Hindlimb muscle (tissue), 1 donor: ENCODE measurements around the gene CREBL2. TPM values are rescaled to one million over a fixed set of nuclear protein-coding genes. Genes with fewer than 3 reads are reported as not detected.
A peak's percentile ranks its signal among the peaks of the same experiment; 100 is the strongest.

Experiments used
- DNase-seq: peaks from one replicate; pipeline ENCODE4 v3.0.0-alpha.2; 2013
- polyA plus RNA-seq: library from polyadenylated mRNA; unstranded; fragments of 120-200 nt; gene quantifications from one replicate; pipeline ENCODE4 v1.2.1, GENCODE V29; 2013; ENCODE audit not compliant: insufficient read length

CREBL2 gene
- polyA plus RNA-seq, 1 donor = 10.6 TPM

GRCh38 chr12:12681061-12681765, 69.5 kb downstream of the CREBL2 start:
- no peak for DNase-seq

- no peak for DNase-seq
Measured at GRCh38 chr12:12682284-12682683, 70.6 kb downstream of the CREBL2 start.

- no peak for DNase-seq
Measured at GRCh38 chr12:12683136-12683697, 71.5 kb downstream of the CREBL2 start.

- no peak for DNase-seq
Measured at GRCh38 chr12:12683725-12684124, 72.0 kb downstream of the CREBL2 start.

- DNase-seq = peak; percentile 46
Measured at GRCh38 chr12:12684375-12685106, 72.9 kb downstream of the CREBL2 start.

- no peak for DNase-seq
Measured at GRCh38 chr12:12685305-12685704, 73.6 kb downstream of the CREBL2 start.

- no peak for DNase-seq
Measured at GRCh38 chr12:12686472-12686871, 74.8 kb downstream of the CREBL2 start.

GRCh38 chr12:12686925-12687324, 75.2 kb downstream of the CREBL2 start:
- no peak for DNase-seq

GRCh38 chr12:12689647-12690300, 78.1 kb downstream of the CREBL2 start:
- DNase-seq = no peak

- DNase-seq = no peak
Measured at GRCh38 chr12:12691549-12691948, 79.9 kb downstream of the CREBL2 start.

- DNase-seq = no peak
Measured at GRCh38 chr12:12693111-12693671, 81.5 kb downstream of the CREBL2 start.

Other genes starting within 250 kb of the CREBL2 start
- 33.2 TPM for gene DUSP16, start 49.0 kb upstream of the CREBL2 start, polyA plus RNA-seq
- gene GPR19, start 84.3 kb downstream of the CREBL2 start, polyA plus RNA-seq = 0.61 TPM
- 52.6 TPM for gene CDKN1B, start 105.5 kb downstream of the CREBL2 start, polyA plus RNA-seq
- gene APOLD1, start 173.8 kb downstream of the CREBL2 start, polyA plus RNA-seq = 8.9 TPM
- gene DDX47, start 201.5 kb downstream of the CREBL2 start, polyA plus RNA-seq = 46.3 TPM